ENCODE results near the gene ITIH2. TPM values are rescaled to one million over a fixed set of nuclear protein-coding genes. Genes with fewer than 3 reads are reported as not detected.

Gene ITIH2
- total and polyA plus RNA-seq, 2 of the 8 experiments (the other 6 are each of a cell fraction or from before 2014, with no cell fraction given): not detected

GRCh38 chr10:7768417-7768816 is 65.3 kb downstream of the ITIH2 start (continued):
- TF ChIP-seq CBX8 (IDR thresholded peaks at IDR 0.05; ENCODE audit: borderline replicate concordance, low read depth, low read length) (no peak), GABPA (IDR thresholded peaks at IDR 0.05; ENCODE audit: borderline replicate concordance, insufficient read depth, low read length) (no peak)

Measured in H1 (cell line).